Vagina (tissue), 2 donors: ENCODE data around the gene SCAF4. TPM values are rescaled to one million over a fixed set of nuclear protein-coding genes. Genes with fewer than 3 reads are reported as not detected.
A peak's percentile ranks its signal among the peaks of the same experiment; 100 is the strongest.

Source experiments
- DNase-seq, 2 donors: peaks; one replicate each; pipeline ENCODE4 v3.0.0-alpha.2; 2017; ENCODE audit errors: extremely low spot score in 2 of 2
- H3K27ac ChIP-seq: fragments of 200-600 bp; sonication (generic); one replicate; pipeline ENCODE4 v1.5.1; 2019
- H3K27me3 ChIP-seq: fragments of 200-600 bp; sonication (generic); one replicate; pipeline ENCODE4 v1.5.1; 2019
- H3K36me3 ChIP-seq, 2 donors: fragments of 200-600 bp; sonication (generic); one replicate each; pipeline ENCODE4 v1.5.1; 2017 to 2019
- H3K4me1 ChIP-seq: fragments of 200-600 bp; sonication (generic); one replicate; pipeline ENCODE4 v1.5.1; 2019
- H3K4me3 ChIP-seq, 2 donors: fragments of 200-600 bp; sonication (generic); 1 replicate in 1 of 2; 2 replicates in 1 of 2; pipeline ENCODE4 v1.5.1; 2016 to 2019
- H3K9me3 ChIP-seq: fragments of 200-600 bp; sonication (generic); one replicate; pipeline ENCODE4 v1.5.1; 2019
- POLR2A ChIP-seq, 2 donors: fragments of 450-650 bp; IDR thresholded peaks; one replicate each; pipeline ENCODE4 v1.6.1; 2017; ENCODE audit warnings: antibody characterized with exemption in 2 of 2, mild to moderate bottlenecking in 2 of 2, moderate library complexity in 2 of 2
- POLR2AphosphoS5 ChIP-seq, 2 donors: sonication (generic); formaldehyde crosslinking; IDR thresholded peaks; one replicate each; pipeline ENCODE4 v1.9.0; 2017; ENCODE audit warnings: antibody characterized with exemption in 2 of 2, mild to moderate bottlenecking in 2 of 2, low read depth in 1 of 2; ENCODE audit not compliant: insufficient read depth in 1 of 2
- intact Hi-C: fragments of 100-400 bp; cut with DNase I; formaldehyde crosslinking; loops from one replicate; pipeline ENCODE4 v1.15.1; 2023
- total RNA-seq: library from RNA; depleted of rRNA; stranded (reverse); fragments of >200 nt; gene quantifications from one replicate; pipeline ENCODE4 v1.2.3, GENCODE V29; 2016
- TF ChIP-seq, protein P1 (sequence below), 3 experiments: fragments of 450-650 bp in 2 of 3; fragments of 200-600 bp in 1 of 3; sonication (generic) in 1 of 3; IDR thresholded peaks; one replicate each; pipeline ENCODE4 v1.5.1; 2017 to 2019; ENCODE audit warnings: antibody characterized with exemption in 3 of 3, mild to moderate bottlenecking in 2 of 3, moderate library complexity in 2 of 3

The SCAF4 gene
- total RNA-seq, 1 donor from 2014 or later: 23.1 TPM

- TF ChIP-seq, protein P1, sequence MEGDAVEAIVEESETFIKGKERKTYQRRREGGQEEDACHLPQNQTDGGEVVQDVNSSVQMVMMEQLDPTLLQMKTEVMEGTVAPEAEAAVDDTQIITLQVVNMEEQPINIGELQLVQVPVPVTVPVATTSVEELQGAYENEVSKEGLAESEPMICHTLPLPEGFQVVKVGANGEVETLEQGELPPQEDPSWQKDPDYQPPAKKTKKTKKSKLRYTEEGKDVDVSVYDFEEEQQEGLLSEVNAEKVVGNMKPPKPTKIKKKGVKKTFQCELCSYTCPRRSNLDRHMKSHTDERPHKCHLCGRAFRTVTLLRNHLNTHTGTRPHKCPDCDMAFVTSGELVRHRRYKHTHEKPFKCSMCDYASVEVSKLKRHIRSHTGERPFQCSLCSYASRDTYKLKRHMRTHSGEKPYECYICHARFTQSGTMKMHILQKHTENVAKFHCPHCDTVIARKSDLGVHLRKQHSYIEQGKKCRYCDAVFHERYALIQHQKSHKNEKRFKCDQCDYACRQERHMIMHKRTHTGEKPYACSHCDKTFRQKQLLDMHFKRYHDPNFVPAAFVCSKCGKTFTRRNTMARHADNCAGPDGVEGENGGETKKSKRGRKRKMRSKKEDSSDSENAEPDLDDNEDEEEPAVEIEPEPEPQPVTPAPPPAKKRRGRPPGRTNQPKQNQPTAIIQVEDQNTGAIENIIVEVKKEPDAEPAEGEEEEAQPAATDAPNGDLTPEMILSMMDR (IDR thresholded peaks at IDR 0.05): no peak
- no peak for TF ChIP-seq POLR2AphosphoS5 (IDR thresholded peaks at IDR 0.05; ENCODE audit: insufficient read depth in 1 of 2, low read depth in 1 of 2)
- no peak for TF ChIP-seq POLR2A (IDR thresholded peaks at IDR 0.05)
- H3K9me3 ChIP-seq: no peaks in the 10 kb centered on the region
- H3K27me3 ChIP-seq: no peaks in the 10 kb centered on the region
- H3K36me3 ChIP-seq: peaks cover 0 to 30% of the 10 kb centered on the region in 2 donors
- no peak for DNase-seq
- no peak overlapping the region for H3K4me3 ChIP-seq
- no peak overlapping the region for H3K27ac ChIP-seq
- intact Hi-C loops: no loop called here
- H3K4me1 ChIP-seq: peaks cover 88% of the 10 kb centered on the region
Measured at GRCh38 chr21:31665397-31665796, 66.5 kb downstream of the SCAF4 start.

DNA sequence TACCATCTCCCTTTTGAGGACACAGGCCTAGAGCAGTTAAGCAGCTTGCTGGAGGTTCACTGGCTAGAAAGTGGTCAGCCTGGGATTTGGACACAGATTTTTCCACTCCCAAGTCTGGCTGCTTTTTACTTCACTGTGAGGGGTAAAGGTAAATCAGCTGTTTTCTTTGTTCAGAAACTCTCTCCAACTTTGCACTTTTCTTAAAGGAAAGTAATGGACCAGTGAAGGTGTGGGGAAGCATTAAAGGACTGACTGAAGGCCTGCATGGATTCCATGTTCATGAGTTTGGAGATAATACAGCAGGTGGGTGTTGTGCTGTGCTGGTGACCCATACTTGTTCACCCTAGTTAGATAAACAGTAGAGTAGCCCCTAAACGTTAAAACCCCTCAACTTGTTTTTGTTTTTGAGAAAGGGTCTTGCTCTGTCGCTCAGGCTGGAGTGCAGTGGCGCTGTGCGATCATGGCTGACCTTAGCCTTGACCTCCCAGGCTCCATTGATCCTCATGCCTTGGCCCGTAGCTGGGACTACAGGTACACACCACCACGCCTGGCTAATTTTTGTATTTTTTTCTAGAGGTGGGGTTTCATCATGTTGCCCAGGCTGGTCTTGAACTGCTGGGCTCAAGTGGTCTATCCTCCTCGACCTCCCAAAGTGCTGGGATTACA is 68.2 kb downstream of the SCAF4 start:
- intact Hi-C loops: no loop called here
- TF ChIP-seq POLR2AphosphoS5 (IDR thresholded peaks at IDR 0.05; ENCODE audit: insufficient read depth in 1 of 2, low read depth in 1 of 2): no peak
- no peak for TF ChIP-seq POLR2A (IDR thresholded peaks at IDR 0.05)
- TF ChIP-seq, protein P1 (IDR thresholded peaks at IDR 0.05): no peak
- peaks cover 82% of the 10 kb centered on the region for H3K4me1 ChIP-seq
- DNase-seq: no peak
- no peak overlapping the region for H3K4me3 ChIP-seq
- H3K27me3 ChIP-seq: no peaks in the 10 kb centered on the region
- no peaks in the 10 kb centered on the region for H3K9me3 ChIP-seq
- peaks cover 0 to 30% of the 10 kb centered on the region in 2 donors for H3K36me3 ChIP-seq
- H3K27ac ChIP-seq: no peak overlapping the region

GRCh38 chr21:31660591-31660990 is 71.3 kb downstream of the SCAF4 start:
- Histone ChIP-seq H3K9me3 (no peaks in the 10 kb centered on the region), H3K27me3 (no peaks in the 10 kb centered on the region), H3K27ac (peak overlapping the region; percentile 83), H3K4me1 (peaks cover 64% of the 10 kb centered on the region), H3K4me3 (peak overlapping the region; percentile 78 to 87), H3K36me3 (peaks cover 0 to 17% of the 10 kb centered on the region in 2 donors)
- no peak for DNase-seq
- TF ChIP-seq POLR2AphosphoS5 (IDR thresholded peaks at IDR 0.05; ENCODE audit: insufficient read depth in 1 of 2, low read depth in 1 of 2) (no peak), POLR2A (IDR thresholded peaks at IDR 0.05) (no peak)
- TF ChIP-seq, protein P1 (IDR thresholded peaks at IDR 0.05): no peak
- intact Hi-C loops: no loop called here

- H3K9me3 ChIP-seq: no peaks in the 10 kb centered on the region
- H3K36me3 ChIP-seq: peaks cover 0 to 17% of the 10 kb centered on the region in 2 donors
- H3K4me1 ChIP-seq: peaks cover 61% of the 10 kb centered on the region
- DNase-seq: no peak
- TF ChIP-seq POLR2AphosphoS5 (IDR thresholded peaks at IDR 0.05; ENCODE audit: insufficient read depth in 1 of 2, low read depth in 1 of 2): no peak
- TF ChIP-seq POLR2A (IDR thresholded peaks at IDR 0.05): no peak
- TF ChIP-seq, protein P1 (IDR thresholded peaks at IDR 0.05): no peak
- H3K27me3 ChIP-seq: no peaks in the 10 kb centered on the region
- H3K27ac ChIP-seq: peak overlapping the region; percentile 83
- intact Hi-C loops: no loop called here
- H3K4me3 ChIP-seq: peak overlapping the region; percentile 78 to 87
Measured at GRCh38 chr21:31660259-31660565, 71.7 kb downstream of the SCAF4 start.

DNA sequence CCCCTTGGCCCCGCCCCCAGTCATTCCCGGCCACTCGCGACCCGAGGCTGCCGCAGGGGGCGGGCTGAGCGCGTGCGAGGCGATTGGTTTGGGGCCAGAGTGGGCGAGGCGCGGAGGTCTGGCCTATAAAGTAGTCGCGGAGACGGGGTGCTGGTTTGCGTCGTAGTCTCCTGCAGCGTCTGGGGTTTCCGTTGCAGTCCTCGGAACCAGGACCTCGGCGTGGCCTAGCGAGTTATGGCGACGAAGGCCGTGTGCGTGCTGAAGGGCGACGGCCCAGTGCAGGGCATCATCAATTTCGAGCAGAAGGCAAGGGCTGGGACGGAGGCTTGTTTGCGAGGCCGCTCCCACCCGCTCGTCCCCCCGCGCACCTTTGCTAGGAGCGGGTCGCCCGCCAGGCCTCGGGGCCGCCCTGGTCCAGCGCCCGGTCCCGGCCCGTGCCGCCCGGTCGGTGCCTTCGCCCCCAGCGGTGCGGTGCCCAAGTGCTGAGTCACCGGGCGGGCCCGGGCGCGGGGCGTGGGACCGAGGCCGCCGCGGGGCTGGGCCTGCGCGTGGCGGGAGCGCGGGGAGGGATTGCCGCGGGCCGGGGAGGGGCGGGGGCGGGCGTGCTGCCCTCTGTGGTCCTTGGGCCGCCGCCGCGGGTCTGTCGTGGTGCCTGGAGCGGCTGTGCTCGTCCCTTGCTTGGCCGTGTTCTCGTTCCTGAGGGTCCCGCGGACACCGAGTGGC is 72.2 kb downstream of the SCAF4 start, which contains the start of gene SOD1:
SOD1 (plus strand) TSS at position 158 of the 723 bp plus-strand sequence; CDS start at position 235, 77 bp downstream.
- Histone ChIP-seq H3K27me3 (no peaks in the 10 kb centered on the region), H3K9me3 (no peaks in the 10 kb centered on the region), H3K27ac (peak within 1 kb of the TSS; percentile 83), H3K36me3 (peaks cover 0 to 13% of the 10 kb centered on the region in 2 donors), H3K4me3 (peak within 1 kb of the TSS; percentile 78 to 87), H3K4me1 (peaks cover 55% of the 10 kb centered on the region)
- peak in 1 of 2 donors; percentile 94 for DNase-seq
- peak in 1 of 2 donors; percentile 69 for TF ChIP-seq POLR2A (IDR thresholded peaks at IDR 0.05)
- TF ChIP-seq, protein P1 (IDR thresholded peaks at IDR 0.05): no peak
- peak; percentile 5 to 94 for TF ChIP-seq POLR2AphosphoS5 (IDR thresholded peaks at IDR 0.05; ENCODE audit: insufficient read depth in 1 of 2, low read depth in 1 of 2)
- intact Hi-C loops: no loop called here
